HG02588 (cell line): ENCODE measurements around the gene SERTAD3.
"Not testable (repeated sequence)": the region's sequence is repeated elsewhere in the genome, so short reads cannot be mapped to it uniquely, and the experiment has no call there.

Experiments used
- ATAC-seq: cut with Tn5 transposase; IDR thresholded peaks from one replicate; pipeline ENCODE4 v1.9.1; 2021; ENCODE audit warnings: mild to moderate bottlenecking, moderate library complexity; ENCODE audit not compliant: unreplicated experiment

SERTAD3 gene

DNA sequence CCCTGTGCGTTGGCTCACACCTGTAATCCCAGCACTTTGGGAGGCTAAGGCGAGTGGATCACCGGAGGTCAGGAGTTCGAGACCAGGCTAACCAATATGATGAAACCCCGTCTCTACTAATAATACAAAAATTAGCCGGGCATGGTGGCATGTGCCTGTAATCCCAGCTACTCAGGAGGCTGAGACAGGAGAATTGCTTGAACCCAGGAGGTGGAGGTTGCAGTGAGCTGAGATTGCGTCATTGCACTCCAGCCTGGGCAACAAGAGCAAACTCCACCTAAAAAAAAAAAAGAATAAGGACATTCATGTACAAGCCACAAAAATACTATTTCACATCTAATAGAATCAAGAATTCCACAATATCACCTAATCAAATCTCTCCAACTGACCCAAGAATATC, 15.9 kb downstream of the SERTAD3 start:
- ATAC-seq = not testable (repeated sequence)

GRCh38 chr19:40425450-40426287, 18.5 kb downstream of the SERTAD3 start, which contains the start of gene SERTAD1:
SERTAD1 (minus strand) TSS chr19:40425992; CDS start chr19:40423546, 2,446 bp downstream.
- peak; percentile 77 for ATAC-seq

- ATAC-seq = no peak
Measured at GRCh38 chr19:40424637-40425449, 19.3 kb downstream of the SERTAD3 start.

DNA sequence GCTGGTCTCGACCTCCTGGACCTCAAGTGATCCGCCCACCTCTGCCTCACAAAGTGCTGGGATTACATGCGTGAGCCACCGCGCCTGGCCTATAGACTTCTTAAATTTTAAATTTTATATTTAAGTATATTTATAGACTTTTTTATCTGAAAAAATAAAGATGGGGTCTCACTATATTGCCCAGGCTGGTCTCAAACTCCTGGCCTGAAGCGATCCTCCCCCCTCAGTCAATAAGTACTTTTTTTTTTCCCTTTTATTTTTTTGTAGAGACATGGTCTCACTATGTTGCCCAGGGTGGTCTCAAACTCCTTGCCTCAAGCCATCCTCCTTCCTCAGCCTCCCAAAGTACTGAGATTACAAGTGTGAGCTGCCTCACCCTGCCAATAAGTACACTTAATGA, 20.2 kb downstream of the SERTAD3 start:
- no peak for ATAC-seq

DNA sequence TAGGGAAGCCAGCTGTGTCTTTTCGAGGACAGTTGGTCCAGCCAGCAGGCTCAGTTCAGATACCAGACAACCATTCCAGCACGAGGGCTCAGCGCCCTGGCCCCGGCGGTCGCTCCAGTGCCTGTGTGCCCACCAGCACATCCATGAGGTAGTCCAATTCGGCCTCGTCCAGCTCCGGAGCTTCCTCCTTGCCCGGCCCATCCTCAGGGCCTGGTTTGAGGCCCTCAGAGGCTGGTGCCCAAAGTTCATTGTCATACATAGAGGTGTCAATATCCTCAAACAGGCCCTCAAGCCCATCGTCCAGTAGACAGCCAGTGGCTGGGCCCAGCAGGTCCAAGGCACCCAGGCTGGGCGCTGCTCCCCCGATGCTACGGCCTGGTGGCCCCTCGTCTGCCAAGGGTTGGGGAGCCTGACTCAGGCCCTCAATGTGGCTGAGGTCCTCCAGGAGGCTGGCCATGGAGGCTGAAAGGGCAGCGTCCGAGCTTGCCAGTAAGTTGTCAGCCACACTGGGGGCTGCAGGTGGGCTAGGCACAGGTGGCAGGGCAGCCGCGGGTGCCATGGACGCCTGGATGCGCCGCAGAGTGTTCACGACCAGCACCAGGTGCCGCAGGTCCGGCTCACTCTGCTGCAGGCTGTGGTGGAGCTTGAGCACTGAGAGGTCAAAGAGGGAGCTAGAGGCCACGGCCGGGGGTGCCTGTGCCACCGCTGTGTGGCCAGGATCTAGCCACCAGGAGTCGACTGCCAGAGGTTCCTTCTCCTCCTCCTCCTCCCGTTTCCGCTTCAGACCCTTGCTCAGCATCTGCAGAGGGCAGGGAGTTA, 21.2 kb downstream of the SERTAD3 start:
- ATAC-seq = no peak

DNA sequence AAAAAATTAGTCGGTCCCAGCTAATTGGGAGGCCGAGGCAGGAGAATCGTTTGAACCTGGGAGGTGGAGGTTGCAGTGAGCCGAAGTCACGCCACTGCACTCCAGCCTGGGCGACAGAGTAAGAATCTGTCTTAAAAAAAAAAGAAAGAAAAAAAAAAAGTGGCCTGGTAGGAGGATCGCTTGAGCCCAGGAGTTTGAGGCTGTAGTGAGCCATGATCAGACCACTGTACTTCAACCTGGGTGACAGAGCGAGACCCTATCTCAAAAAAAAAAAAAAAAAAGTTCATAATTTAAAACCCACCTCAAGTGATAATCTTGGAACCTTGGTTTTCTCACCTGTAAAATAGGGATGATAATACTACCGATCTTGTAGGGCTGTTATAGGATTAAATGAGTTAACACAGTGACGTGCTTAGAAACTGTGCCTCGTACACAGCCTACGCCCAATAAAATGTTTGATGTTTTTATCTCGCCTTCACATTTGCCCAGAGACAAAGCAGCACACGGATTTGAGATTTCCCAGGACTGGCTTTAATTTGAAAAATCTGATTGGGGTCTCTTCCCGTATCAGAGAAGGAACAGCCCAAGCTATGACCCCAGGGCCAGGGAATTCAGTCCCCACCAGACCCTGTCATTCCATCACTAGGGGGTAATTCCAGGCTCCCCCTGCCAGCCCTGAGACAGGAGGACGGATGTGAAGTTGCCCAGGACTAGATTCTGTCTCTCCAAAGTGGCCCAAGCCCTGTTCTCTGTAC, 22.0 kb downstream of the SERTAD3 start:
- ATAC-seq = no peak

- peak; percentile 36 for ATAC-seq
Measured at GRCh38 chr19:40420766-40421765, 23.1 kb downstream of the SERTAD3 start.

DNA sequence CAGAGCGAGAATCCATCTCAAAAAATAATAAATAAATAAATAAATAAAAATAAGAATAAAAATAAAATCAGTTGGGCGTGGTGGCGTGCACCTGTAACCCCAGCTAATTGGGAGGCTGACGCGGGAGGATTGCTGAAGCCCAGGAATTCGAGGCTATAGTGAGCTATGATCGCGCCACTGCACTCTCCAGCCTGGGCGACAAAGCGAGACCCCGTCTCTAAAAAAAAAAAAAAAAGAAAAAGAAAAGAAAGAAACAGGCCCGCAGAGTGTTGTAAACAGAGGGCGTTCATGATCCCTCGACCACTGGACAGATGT, 23.7 kb downstream of the SERTAD3 start:
- no peak for ATAC-seq

GRCh38 chr19:40419780-40420179, 24.4 kb downstream of the SERTAD3 start:
- ATAC-seq = no peak

GRCh38 chr19:40419066-40419612, 25.0 kb downstream of the SERTAD3 start:
- no peak for ATAC-seq

DNA sequence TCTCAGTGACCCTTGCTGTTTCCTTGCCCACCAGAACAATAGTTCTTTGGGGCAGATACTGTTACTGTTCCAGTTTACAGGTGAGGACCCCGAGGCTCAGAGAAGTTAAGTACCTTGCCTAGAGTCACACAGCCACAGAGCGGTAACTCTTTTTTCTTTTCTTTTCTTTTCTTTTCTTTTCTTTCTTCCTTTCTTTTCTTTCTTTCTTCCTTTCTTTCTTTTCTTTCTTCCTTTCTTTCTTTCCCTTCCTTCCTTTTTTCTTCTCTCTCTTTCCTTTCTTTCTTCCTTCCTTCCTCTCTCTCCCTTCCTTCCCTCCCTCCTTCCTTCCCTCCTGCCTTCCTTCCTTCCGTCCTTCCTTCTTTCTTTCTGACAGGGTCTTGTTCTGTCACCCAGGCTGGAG, 26.1 kb downstream of the SERTAD3 start:
- ATAC-seq = no peak

DNA sequence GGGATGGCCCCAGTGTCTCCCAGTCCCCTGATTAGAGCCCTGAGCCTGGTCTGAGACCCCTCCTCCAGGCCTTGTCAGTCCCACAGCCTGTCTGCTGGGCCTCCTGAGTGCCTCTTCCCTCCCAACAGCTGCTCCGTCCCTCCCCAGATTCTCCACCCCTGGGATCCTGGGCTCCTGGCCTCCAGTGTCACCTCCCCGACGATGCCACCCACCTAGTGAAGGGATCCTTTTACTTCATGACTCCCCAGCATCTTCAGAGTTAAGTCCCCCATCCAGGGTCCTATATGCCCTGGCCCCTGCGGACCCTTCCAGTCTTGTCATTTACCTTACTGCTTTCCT, 26.5 kb downstream of the SERTAD3 start:
- no peak for ATAC-seq

GRCh38 chr19:40416918-40417642, 27.1 kb downstream of the SERTAD3 start:
- ATAC-seq = no peak

DNA sequence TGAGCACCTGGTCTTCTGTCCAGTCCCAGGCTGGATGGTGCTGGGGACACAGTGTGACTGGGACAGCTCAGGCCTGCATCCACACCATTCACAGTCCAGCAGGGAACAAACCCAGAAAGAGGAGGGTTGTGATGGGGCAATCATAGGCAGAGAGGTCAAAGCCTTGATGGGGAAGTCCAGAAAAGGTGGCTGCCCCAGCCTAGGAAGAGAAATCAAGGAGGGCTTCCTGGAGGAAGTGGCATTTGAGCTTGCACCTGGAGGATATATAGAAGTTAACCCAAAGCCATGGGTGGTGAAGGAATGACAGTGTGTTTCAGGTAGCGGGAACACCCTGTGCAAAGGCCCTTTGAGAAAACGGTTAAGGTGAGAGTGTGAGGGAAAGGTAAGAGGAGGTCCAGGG, 28.4 kb downstream of the SERTAD3 start:
- ATAC-seq = no peak

GRCh38 chr19:40414542-40415535, 29.3 kb downstream of the SERTAD3 start:
- no peak for ATAC-seq

- no peak for ATAC-seq
Measured at GRCh38 chr19:40413291-40413845, 30.8 kb downstream of the SERTAD3 start, which contains the start of gene PRX. PRX (minus strand) TSS chr19:40413378; CDS start chr19:40407932, 5,446 bp downstream.

DNA sequence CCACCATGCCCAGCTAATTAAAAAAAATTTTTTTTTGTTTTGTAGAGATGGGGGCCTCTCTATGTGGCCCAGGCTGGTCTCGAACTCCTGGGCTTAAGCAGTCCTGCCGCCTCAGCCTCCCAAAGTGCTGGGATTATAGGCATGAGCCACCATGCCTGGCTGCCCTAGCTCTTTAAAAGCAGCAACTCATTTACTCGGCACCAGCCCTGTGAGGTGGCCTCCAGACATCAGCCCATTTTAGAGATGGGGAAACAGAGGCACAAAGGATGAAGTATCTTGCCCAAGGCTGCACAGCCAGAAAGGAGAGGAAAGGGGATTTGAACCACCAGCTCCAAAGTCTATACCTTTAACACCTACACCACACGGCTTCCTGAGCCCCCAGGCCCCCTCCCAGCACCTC, 31.3 kb downstream of the SERTAD3 start:
- no peak for ATAC-seq
